ENCODE results near the gene ARHGAP33.

DNA sequence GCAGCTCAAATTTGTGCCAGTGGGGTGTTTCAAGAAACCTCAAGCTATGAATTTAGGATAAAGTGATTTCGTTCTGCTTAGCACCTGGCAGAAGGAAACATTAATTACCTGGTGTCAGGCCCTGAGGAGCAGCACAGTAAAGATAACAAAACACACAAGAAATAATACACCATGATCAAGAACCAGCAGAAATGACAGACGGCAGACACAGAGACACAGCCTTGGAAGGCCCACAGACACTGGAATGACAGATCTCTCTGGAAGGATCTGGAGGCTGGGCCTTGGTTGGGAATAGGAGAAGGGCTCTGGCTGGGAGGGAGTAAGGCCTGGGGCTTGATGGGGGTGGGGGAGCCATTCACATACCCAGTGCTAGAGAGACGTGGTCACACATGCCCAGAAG, 26.5 kb downstream of the ARHGAP33 start:
- TF ChIP-seq POLR2A (IDR thresholded peaks at IDR 0.05; ENCODE audit: low read depth, low read length) (no peak), TAF1 (IDR thresholded peaks at IDR 0.05; ENCODE audit: borderline replicate concordance, low read depth, low read length) (no peak)

All from GM12892 (cell line).